HepG2 (cell line): ENCODE data around the gene TUBB4A.

Experiments used
- ATF7 ChIP-seq, 2 experiments: fragments of 450-650 bp in 1 of 2; sonication (generic) in 1 of 2; formaldehyde crosslinking in 1 of 2; IDR thresholded peaks; 2 replicates each; pipeline versions ENCODE4 v1.4.0 to v1.6.1; 2016 to 2020; ENCODE audit warnings: antibody characterized with exemption in 1 of 2, mild to moderate bottlenecking in 1 of 2, missing genetic modification reagents in 1 of 2
- CC2D1A ChIP-seq: sonication (generic); formaldehyde crosslinking; IDR thresholded peaks from 2 replicates; pipeline ENCODE4 v1.8.1; 2023; ENCODE audit warnings: mild to moderate bottlenecking, missing genetic modification reagents
- ELF4 ChIP-seq: sonication (generic); formaldehyde crosslinking; IDR thresholded peaks from 2 replicates; pipeline ENCODE4 v1.5.0; 2020; ENCODE audit warnings: missing genetic modification reagents, mild to moderate bottlenecking, moderate library complexity, borderline replicate concordance
- EZH2 ChIP-seq: conservative IDR thresholded peaks from 2 replicates; pipeline ENCODE4 v1.6.1; 2012; ENCODE audit warnings: mild to moderate bottlenecking, low read depth, low read length, moderate library complexity
- SRSF1 ChIP-seq: fragments of 200-400 bp; formaldehyde crosslinking; optimal IDR thresholded peaks from 2 replicates; pipeline ENCODE3; 2017; ENCODE audit warnings: mild to moderate bottlenecking, low read depth, low read length, moderate library complexity
- SRSF4 ChIP-seq: fragments of 200-400 bp; formaldehyde crosslinking; IDR thresholded peaks from one replicate; pipeline ENCODE4 v1.6.1; 2018; ENCODE audit warnings: mild to moderate bottlenecking, low read depth, low read length, moderate library complexity; ENCODE audit not compliant: poor library complexity, severe bottlenecking
- TAF1 ChIP-seq: sonication (generic); formaldehyde crosslinking; IDR thresholded peaks from 2 replicates; pipeline ENCODE4 v1.4.0; 2020; ENCODE audit warnings: missing genetic modification reagents
- ZBTB26 ChIP-seq: IDR thresholded peaks from 2 replicates; pipeline ENCODE4 v1.6.1; 2016; ENCODE audit warnings: missing compliant biosample characterization, missing genetic modification reagents, borderline replicate concordance
- ZNF121 ChIP-seq: sonication (generic); formaldehyde crosslinking; IDR thresholded peaks from 2 replicates; pipeline ENCODE4 v1.5.0; 2020; ENCODE audit warnings: mild to moderate bottlenecking, missing genetic modification reagents
- ZNF207 ChIP-seq: fragments of 450-650 bp; IDR thresholded peaks from 2 replicates; pipeline ENCODE4 v1.6.1; 2016; ENCODE audit warnings: antibody characterized with exemption, borderline replicate concordance
- TF ChIP-seq, protein P1 (sequence below): sonication (generic); formaldehyde crosslinking; IDR thresholded peaks from 2 replicates; pipeline ENCODE4 v1.5.0; 2020; ENCODE audit warnings: mild to moderate bottlenecking, missing genetic modification reagents, moderate library complexity

GRCh38 chr19:6478815-6479214, 23.3 kb downstream of the TUBB4A start:
- TF ChIP-seq CC2D1A (CRISPR knock-in tag) (no peak), SRSF4 (no peak), ZBTB26 (CRISPR knock-in tag) (no peak), ZNF207 (no peak), ZNF121 (no peak), SRSF1 (no peak), TAF1 (CRISPR knock-in tag) (no peak), ATF7 (IDR thresholded peaks at IDR 0.05) (no peak), ATF7 (CRISPR knock-in tag; IDR thresholded peaks at IDR 0.05) (no peak), EZH2 (no peak), ELF4 (no peak)
- TF ChIP-seq, protein P1, sequence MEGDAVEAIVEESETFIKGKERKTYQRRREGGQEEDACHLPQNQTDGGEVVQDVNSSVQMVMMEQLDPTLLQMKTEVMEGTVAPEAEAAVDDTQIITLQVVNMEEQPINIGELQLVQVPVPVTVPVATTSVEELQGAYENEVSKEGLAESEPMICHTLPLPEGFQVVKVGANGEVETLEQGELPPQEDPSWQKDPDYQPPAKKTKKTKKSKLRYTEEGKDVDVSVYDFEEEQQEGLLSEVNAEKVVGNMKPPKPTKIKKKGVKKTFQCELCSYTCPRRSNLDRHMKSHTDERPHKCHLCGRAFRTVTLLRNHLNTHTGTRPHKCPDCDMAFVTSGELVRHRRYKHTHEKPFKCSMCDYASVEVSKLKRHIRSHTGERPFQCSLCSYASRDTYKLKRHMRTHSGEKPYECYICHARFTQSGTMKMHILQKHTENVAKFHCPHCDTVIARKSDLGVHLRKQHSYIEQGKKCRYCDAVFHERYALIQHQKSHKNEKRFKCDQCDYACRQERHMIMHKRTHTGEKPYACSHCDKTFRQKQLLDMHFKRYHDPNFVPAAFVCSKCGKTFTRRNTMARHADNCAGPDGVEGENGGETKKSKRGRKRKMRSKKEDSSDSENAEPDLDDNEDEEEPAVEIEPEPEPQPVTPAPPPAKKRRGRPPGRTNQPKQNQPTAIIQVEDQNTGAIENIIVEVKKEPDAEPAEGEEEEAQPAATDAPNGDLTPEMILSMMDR (CRISPR knock-in tag), result no peak
